RWPE1 (cell line): Measurements from ENCODE around the gene CARM1.
A peak's percentile ranks its signal among the peaks of the same experiment; 100 is the strongest.

Experiments used
- CTCF ChIA-PET: fragments of 350-600 bp; sonication (Branson Sonifier 250); formaldehyde crosslinking; extraction: SDS; loops from one replicate; lab custom pipeline; 2021; lab: Yijun Ruan, JAX
- POLR2A ChIA-PET: fragments of 400-600 bp; formaldehyde crosslinking; extraction: SDS; loops from one replicate; lab custom pipeline; 2020; ENCODE audit warnings: antibody characterized with exemption; ENCODE audit not compliant: low non-redundant PET; lab: Yijun Ruan, JAX
- DNase-seq: peaks from one replicate; pipeline ENCODE4 v3.0.0; 2012; ENCODE audit warnings: low spot score
- H3K27ac ChIP-seq: fragments of 450-650 bp; 2 replicates; pipeline ENCODE4 v1.5.1; 2017
- CTCF ChIP-seq: fragments of 450-650 bp; conservative IDR thresholded peaks from 2 replicates; pipeline ENCODE4 v1.5.1; 2017; ENCODE audit warnings: low read depth, mild to moderate bottlenecking

The CARM1 gene

GRCh38 chr19:10921910-10922637 lies 50.7 kb downstream of the CARM1 start:
- H3K27ac ChIP-seq: peak overlapping the region; percentile 52
- no peak for DNase-seq
- ChIA-PET POLR2A (interaction anchor here (0.5 kb wide), 1 partner anchor 404 kb away, joined by 3 read pairs; no protein-coding TSS in a partner anchor), CTCF (interaction anchor here (0.7 kb wide), 1 partner anchor 12 kb away, joined by 3 read pairs; no protein-coding TSS in a partner anchor)
- TF ChIP-seq CTCF: no peak

- H3K27ac ChIP-seq: peak overlapping the region; percentile 52
- ChIA-PET POLR2A (no interaction called here), CTCF (interaction anchor here (0.7 kb wide), 1 partner anchor 12 kb away, joined by 3 read pairs; no protein-coding TSS in a partner anchor)
- no peak for TF ChIP-seq CTCF
- DNase-seq: no peak
Observed at GRCh38 chr19:10922638-10923014, 51.3 kb downstream of the CARM1 start.

- TF ChIP-seq CTCF: no peak
- POLR2A ChIA-PET: no interaction called here
- CTCF ChIA-PET: interaction anchor here (1.4 kb wide), 1 partner anchor 52 kb away, joined by 4 read pairs; no protein-coding TSS in a partner anchor
- H3K27ac ChIP-seq: peak overlapping the region; percentile 52
- DNase-seq: no peak
Observed at GRCh38 chr19:10923260-10924112, 52.1 kb downstream of the CARM1 start.

GRCh38 chr19:10924597-10924996 lies 53.2 kb downstream of the CARM1 start:
- CTCF ChIA-PET: interaction anchor here (0.6 to 1.4 kb wide), 2 partner anchors 54 to 128 kb away, joined by 4 to 5 read pairs; no protein-coding TSS in a partner anchor

GRCh38 chr19:10927730-10928562 lies 56.6 kb downstream of the CARM1 start:
- CTCF ChIA-PET: interaction anchor here (1.3 kb wide), 1 partner anchor 57 kb away, joined by 4 read pairs; no protein-coding TSS in a partner anchor
- no peak for TF ChIP-seq CTCF
- POLR2A ChIA-PET: interaction anchor here (1.1 kb wide), 1 partner anchor 57 kb away, joined by 5 read pairs; no protein-coding TSS in a partner anchor
- DNase-seq: no peak
- peak overlapping the region; percentile 81 for H3K27ac ChIP-seq

More at GRCh38 chr19:10924597-10924996, 53.2 kb downstream of the CARM1 start:
- TF ChIP-seq CTCF: no peak
- H3K27ac ChIP-seq: peak overlapping the region; percentile 52
- POLR2A ChIA-PET: no interaction called here
- DNase-seq: no peak
